CD4-positive, alpha-beta T cell treated with Interleukin-15 for 1 hour (primary cell): ENCODE results near the gene DGCR2.
"Not testable (repeated sequence)": the region's sequence is repeated elsewhere in the genome, so short reads cannot be mapped to it uniquely, and the experiment has no call there.

Experiments used
- DNase-seq: peaks from one replicate; pipeline ENCODE4 v3.0.0-alpha.2; 2020

The DGCR2 gene

GRCh38 chr22:19079691-19080090 lies 42.5 kb downstream of the DGCR2 start:
- DNase-seq, result no peak

- DNase-seq, result no peak
Measured at GRCh38 chr22:19075404-19075803, 46.8 kb downstream of the DGCR2 start.

GRCh38 chr22:19072853-19073252 lies 49.4 kb downstream of the DGCR2 start:
- not testable (repeated sequence) for DNase-seq

- no peak for DNase-seq
Measured at GRCh38 chr22:19070397-19071169, 51.6 kb downstream of the DGCR2 start.

- DNase-seq, result no peak
Measured at GRCh38 chr22:19069451-19069850, 52.8 kb downstream of the DGCR2 start.

GRCh38 chr22:19068784-19069271 lies 53.4 kb downstream of the DGCR2 start:
- no peak for DNase-seq

GRCh38 chr22:19067696-19068348 lies 54.4 kb downstream of the DGCR2 start:
- no peak for DNase-seq

GRCh38 chr22:19066531-19067271 lies 55.5 kb downstream of the DGCR2 start:
- no peak for DNase-seq

- DNase-seq, result no peak
Measured at GRCh38 chr22:19065929-19066328, 56.3 kb downstream of the DGCR2 start.

- DNase-seq, result no peak
Measured at GRCh38 chr22:19065298-19065859, 56.8 kb downstream of the DGCR2 start.

GRCh38 chr22:19064354-19065054 lies 57.7 kb downstream of the DGCR2 start:
- no peak for DNase-seq

GRCh38 chr22:19063581-19064353 lies 58.4 kb downstream of the DGCR2 start:
- DNase-seq, result no peak

GRCh38 chr22:19062943-19063308 lies 59.3 kb downstream of the DGCR2 start:
- DNase-seq, result no peak

- DNase-seq, result no peak
Measured at GRCh38 chr22:19062139-19062942, 59.9 kb downstream of the DGCR2 start.

GRCh38 chr22:19061471-19062138 lies 60.6 kb downstream of the DGCR2 start:
- DNase-seq, result no peak

GRCh38 chr22:19060356-19061009 lies 61.7 kb downstream of the DGCR2 start:
- no peak for DNase-seq

GRCh38 chr22:19059481-19060278 lies 62.5 kb downstream of the DGCR2 start:
- DNase-seq, result no peak

- DNase-seq, result no peak
Measured at GRCh38 chr22:19058713-19059451, 63.3 kb downstream of the DGCR2 start.
